Measurements from ENCODE around the gene NISCH.

The NISCH gene

GRCh38 chr3:52507359-52507758 is 52.0 kb downstream of the NISCH start:
- Histone ChIP-seq H3K4me2 (ENCODE audit: low read depth, low read length, poor library complexity, severe bottlenecking) (no peak overlapping the region), H3K79me2 (ENCODE audit: insufficient read depth, low read length) (no peaks in the 10 kb centered on the region), H3K9me2 (replicated peaks; ENCODE audit: insufficient read depth, low read length) (no peaks in the 10 kb centered on the region), H3K4me3 (ENCODE audit: insufficient read depth, low read length, poor library complexity, severe bottlenecking) (no peak overlapping the region), H2AFZ (ENCODE audit: low read depth, low read length, severe bottlenecking) (no peak overlapping the region), H3K9ac (ENCODE audit: low read length) (no peak overlapping the region), H4K20me1 (ENCODE audit: low read depth, low read length) (no peaks in the 10 kb centered on the region; the same call in 1 of the 2 replicates), H3K9me3 (ENCODE audit: insufficient read depth, low read length) (no peaks in the 10 kb centered on the region), H3F3A (ENCODE audit: insufficient read depth) (no peaks in the 10 kb centered on the region), H3K27me3 (ENCODE audit: low read length) (no peaks in the 10 kb centered on the region), H3K27ac (ENCODE audit: low read depth, low read length) (no peak overlapping the region), H3K36me3 (ENCODE audit: low read length) (no peaks in the 10 kb centered on the region)
- TF ChIP-seq CTCF (IDR thresholded peaks at IDR 0.05; ENCODE audit: insufficient read depth, low read length, poor library complexity, severe bottlenecking) = no peak
- no peak for TF ChIP-seq EZH2phosphoT487 (conservative IDR thresholded peaks at IDR 0.05; ENCODE audit: low read length)

- H3K27me3 ChIP-seq (ENCODE audit: low read length) = no peaks in the 10 kb centered on the region
- no peak overlapping the region for H2AFZ ChIP-seq (ENCODE audit: low read depth, low read length, severe bottlenecking)
- H3F3A ChIP-seq (ENCODE audit: insufficient read depth) = no peaks in the 10 kb centered on the region
- no peaks in the 10 kb centered on the region for H3K9me3 ChIP-seq (ENCODE audit: insufficient read depth, low read length)
- H3K36me3 ChIP-seq (ENCODE audit: low read length) = no peaks in the 10 kb centered on the region
- H4K20me1 ChIP-seq (ENCODE audit: low read depth, low read length) = no peaks in the 10 kb centered on the region
- no peak overlapping the region for H3K4me2 ChIP-seq (ENCODE audit: low read depth, low read length, poor library complexity, severe bottlenecking)
- TF ChIP-seq CTCF (IDR thresholded peaks at IDR 0.05; ENCODE audit: insufficient read depth, low read length, poor library complexity, severe bottlenecking) (peak; percentile 22), EZH2phosphoT487 (conservative IDR thresholded peaks at IDR 0.05; ENCODE audit: low read length) (no peak)
- H3K27ac ChIP-seq (ENCODE audit: low read depth, low read length) = no peak overlapping the region
- no peaks in the 10 kb centered on the region for H3K9me2 ChIP-seq (replicated peaks; ENCODE audit: insufficient read depth, low read length)
- no peak overlapping the region for H3K9ac ChIP-seq (ENCODE audit: low read length)
- no peak overlapping the region for H3K4me3 ChIP-seq (ENCODE audit: insufficient read depth, low read length, poor library complexity, severe bottlenecking)
- no peaks in the 10 kb centered on the region for H3K79me2 ChIP-seq (ENCODE audit: insufficient read depth, low read length)
Observed at GRCh38 chr3:52509753-52510328, 54.4 kb downstream of the NISCH start.

- H3K36me3 ChIP-seq (ENCODE audit: low read length) = no peaks in the 10 kb centered on the region
- no peak overlapping the region for H2AFZ ChIP-seq (ENCODE audit: low read depth, low read length, severe bottlenecking)
- no peaks in the 10 kb centered on the region for H3K9me2 ChIP-seq (replicated peaks; ENCODE audit: insufficient read depth, low read length)
- H3F3A ChIP-seq (ENCODE audit: insufficient read depth) = no peaks in the 10 kb centered on the region
- no peak overlapping the region for H3K4me3 ChIP-seq (ENCODE audit: insufficient read depth, low read length, poor library complexity, severe bottlenecking)
- H3K4me2 ChIP-seq (ENCODE audit: low read depth, low read length, poor library complexity, severe bottlenecking) = no peak overlapping the region
- no peaks in the 10 kb centered on the region for H3K27me3 ChIP-seq (ENCODE audit: low read length)
- H4K20me1 ChIP-seq (ENCODE audit: low read depth, low read length) = no peaks in the 10 kb centered on the region
- H3K9ac ChIP-seq (ENCODE audit: low read length) = no peak overlapping the region
- H3K79me2 ChIP-seq (ENCODE audit: insufficient read depth, low read length) = no peaks in the 10 kb centered on the region
- TF ChIP-seq EZH2phosphoT487 (conservative IDR thresholded peaks at IDR 0.05; ENCODE audit: low read length) (no peak), CTCF (IDR thresholded peaks at IDR 0.05; ENCODE audit: insufficient read depth, low read length, poor library complexity, severe bottlenecking) (no peak)
- H3K9me3 ChIP-seq (ENCODE audit: insufficient read depth, low read length) = no peaks in the 10 kb centered on the region
- H3K27ac ChIP-seq (ENCODE audit: low read depth, low read length) = no peak overlapping the region
Observed at GRCh38 chr3:52511509-52511908, 56.1 kb downstream of the NISCH start.

Measured in SU-DHL-6 (cell line).